NB4 (cell line): ENCODE results near the gene FOSL2.

Experiments
- MYC ChIP-seq: IDR thresholded peaks from 2 replicates; pipeline ENCODE4 v1.6.1; 2011; ENCODE audit warnings: low read depth, low read length
- POLR2A ChIP-seq: IDR thresholded peaks from 2 replicates; pipeline ENCODE4 v1.6.1; 2011; ENCODE audit warnings: mild to moderate bottlenecking; ENCODE audit not compliant: insufficient read length; ENCODE audit errors: extremely low read depth
- TF ChIP-seq, protein P1 (sequence below): IDR thresholded peaks from one replicate; pipeline ENCODE4 v1.5.1; 2012; ENCODE audit warnings: low read depth, low read length

DNA sequence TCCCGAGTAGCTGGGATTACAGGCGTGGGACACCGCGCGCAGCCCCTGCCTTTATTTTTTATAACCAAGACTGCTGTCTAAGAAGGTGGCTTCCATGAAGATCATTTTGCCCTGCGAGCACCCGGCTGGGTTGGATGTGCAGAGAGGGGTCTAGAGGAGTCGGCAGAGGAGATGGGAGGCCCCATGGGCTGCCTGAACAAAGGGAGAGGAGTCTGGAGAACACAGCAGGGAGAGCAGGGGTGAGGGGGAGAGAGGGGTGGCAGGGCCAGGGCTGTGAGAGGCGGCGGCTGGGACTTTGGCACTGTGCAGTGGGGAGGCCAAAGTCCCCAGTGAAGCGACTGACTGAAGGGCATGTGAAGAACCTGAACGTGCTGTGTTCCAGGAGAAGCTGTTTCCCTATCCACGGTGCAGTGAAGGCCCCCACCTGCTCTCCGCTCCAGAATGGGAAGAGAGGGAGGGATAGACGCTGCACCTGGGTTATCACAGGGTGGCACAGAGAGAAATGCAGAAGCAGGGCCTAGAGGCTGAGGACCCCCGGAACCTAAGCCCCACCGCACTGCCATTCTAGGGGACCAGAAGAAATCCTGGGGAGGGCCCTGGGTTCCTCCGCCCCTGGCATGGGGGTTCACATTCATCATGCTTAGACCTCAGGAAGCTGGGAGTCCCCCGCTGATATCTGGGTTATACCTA is 24.8 kb upstream of the FOSL2 start:
- TF ChIP-seq POLR2A, result no peak
- TF ChIP-seq, protein P1, sequence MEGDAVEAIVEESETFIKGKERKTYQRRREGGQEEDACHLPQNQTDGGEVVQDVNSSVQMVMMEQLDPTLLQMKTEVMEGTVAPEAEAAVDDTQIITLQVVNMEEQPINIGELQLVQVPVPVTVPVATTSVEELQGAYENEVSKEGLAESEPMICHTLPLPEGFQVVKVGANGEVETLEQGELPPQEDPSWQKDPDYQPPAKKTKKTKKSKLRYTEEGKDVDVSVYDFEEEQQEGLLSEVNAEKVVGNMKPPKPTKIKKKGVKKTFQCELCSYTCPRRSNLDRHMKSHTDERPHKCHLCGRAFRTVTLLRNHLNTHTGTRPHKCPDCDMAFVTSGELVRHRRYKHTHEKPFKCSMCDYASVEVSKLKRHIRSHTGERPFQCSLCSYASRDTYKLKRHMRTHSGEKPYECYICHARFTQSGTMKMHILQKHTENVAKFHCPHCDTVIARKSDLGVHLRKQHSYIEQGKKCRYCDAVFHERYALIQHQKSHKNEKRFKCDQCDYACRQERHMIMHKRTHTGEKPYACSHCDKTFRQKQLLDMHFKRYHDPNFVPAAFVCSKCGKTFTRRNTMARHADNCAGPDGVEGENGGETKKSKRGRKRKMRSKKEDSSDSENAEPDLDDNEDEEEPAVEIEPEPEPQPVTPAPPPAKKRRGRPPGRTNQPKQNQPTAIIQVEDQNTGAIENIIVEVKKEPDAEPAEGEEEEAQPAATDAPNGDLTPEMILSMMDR, result no peak
- no peak for TF ChIP-seq MYC
